Fibroblast of lung (primary cell): ENCODE measurements around the gene CNNM2. TPM values are rescaled to one million over a fixed set of nuclear protein-coding genes. Genes with fewer than 3 reads are reported as not detected.
A peak's percentile ranks its signal among the peaks of the same experiment; 100 is the strongest.

ENCODE experiments used
- DNase-seq, 2 donors: peaks; one replicate each; pipeline versions ENCODE4 v3.0.0 to v3.0.0-alpha.2; 2010; ENCODE audit warnings: low read depth in 2 of 2
- H2AFZ ChIP-seq: 2 replicates; pipeline ENCODE4 v1.5.1; 2012; ENCODE audit warnings: low read length, control low read depth, inconsistent platforms
- H3K27ac ChIP-seq: 2 replicates; pipeline ENCODE4 v1.5.1; 2011; ENCODE audit warnings: low read length, control low read depth; ENCODE audit not compliant: insufficient read depth
- H3K27me3 ChIP-seq: 2 replicates; pipeline ENCODE4 v1.5.1; 2011; ENCODE audit warnings: mild to moderate bottlenecking, low read length; ENCODE audit not compliant: control insufficient read depth, insufficient read depth
- H3K36me3 ChIP-seq: 2 replicates; pipeline ENCODE4 v1.5.1; 2011; ENCODE audit warnings: low read length; ENCODE audit not compliant: control insufficient read depth, insufficient read depth
- H3K4me1 ChIP-seq: 2 replicates; pipeline ENCODE4 v1.5.1; 2011; ENCODE audit warnings: low read length; ENCODE audit not compliant: control insufficient read depth, insufficient read depth; ENCODE audit errors: extremely low read depth
- H3K4me2 ChIP-seq: 2 replicates; pipeline ENCODE4 v1.5.1; 2011; ENCODE audit warnings: low read length, control low read depth; ENCODE audit not compliant: insufficient read depth; ENCODE audit errors: extremely low read depth
- H3K4me3 ChIP-seq, 4 experiments: fragments of 200-600 bp in 1 of 4; sonication (generic) in 1 of 4; replicated peaks in 1 of 4; 2 replicates each; pipeline ENCODE4 v1.5.1; 2011 to 2016; ENCODE audit warnings: low read length in 4 of 4, low read depth in 3 of 4, mild to moderate bottlenecking in 3 of 4, control low read depth in 2 of 4, inconsistent platforms in 1 of 4, mixed read lengths in 1 of 4; ENCODE audit not compliant: insufficient read depth in 1 of 4; ENCODE audit errors: control extremely low read depth in 1 of 4
- H3K79me2 ChIP-seq: 2 replicates; pipeline ENCODE4 v1.5.1; 2012; ENCODE audit warnings: mild to moderate bottlenecking, low read length, inconsistent platforms; ENCODE audit not compliant: control insufficient read depth, insufficient read depth
- H3K9ac ChIP-seq: 2 replicates; pipeline ENCODE4 v1.5.1; 2011; ENCODE audit warnings: mild to moderate bottlenecking, low read length, control low read depth; ENCODE audit not compliant: insufficient read depth
- H3K9me3 ChIP-seq: 2 replicates; pipeline ENCODE4 v1.5.1; 2012; ENCODE audit warnings: low read depth, low read length; ENCODE audit not compliant: control insufficient read depth, insufficient read depth
- H4K20me1 ChIP-seq: 2 replicates; pipeline ENCODE4 v1.5.1; 2011; ENCODE audit warnings: low read length; ENCODE audit not compliant: control insufficient read depth, insufficient read depth; ENCODE audit errors: extremely low read depth
- EZH2 ChIP-seq: IDR thresholded peaks from 2 replicates; pipeline ENCODE4 v1.5.1; 2012; ENCODE audit warnings: low read length, control low read depth, mild to moderate bottlenecking; ENCODE audit errors: missing control alignments
- polyA plus RNA-seq, 2 donors: library from polyadenylated mRNA; depleted of rRNA in 1 of 2; stranded (reverse) in 1 of 2; unstranded in 1 of 2; fragments of >200 nt; gene quantifications; 2 replicates each; pipeline ENCODE4 v1.2.1, GENCODE V29; 2011 to 2012; ENCODE audit warnings: missing spikeins in 1 of 2
- total RNA-seq: library from RNA; depleted of rRNA; stranded (reverse); fragments of >200 nt; gene quantifications from 2 replicates; pipeline ENCODE4 v1.2.1, GENCODE V29; 2014
- TF ChIP-seq, protein P1 (sequence below), 2 donors: IDR thresholded peaks in 1 of 2; conservative IDR thresholded peaks in 1 of 2; 1 replicate in 1 of 2; 2 replicates in 1 of 2; pipeline ENCODE4 v1.5.1; 2011 to 2012; ENCODE audit warnings: low read length in 2 of 2, control low read depth in 1 of 2, inconsistent platforms in 1 of 2, low read depth in 1 of 2, mild to moderate bottlenecking in 1 of 2

CNNM2 gene
- total and polyA plus RNA-seq, 2 donors (not counting 1 experiment from before 2014, with no cell fraction given) = 3.4 to 6.1 TPM

GRCh38 chr10:102917314-102917961 lies 656 bp upstream of the CNNM2 start:
- no peaks in the 10 kb centered on the region for H4K20me1 ChIP-seq
- DNase-seq = peak; percentile 55 to 66
- peaks cover 3% of the 10 kb centered on the region for H3K4me1 ChIP-seq
- H3K4me2 ChIP-seq = peak overlapping the region; percentile 91
- peaks cover 2% of the 10 kb centered on the region for H3K27me3 ChIP-seq
- H3K27ac ChIP-seq = peak overlapping the region; percentile 62
- no peaks in the 10 kb centered on the region for H3K79me2 ChIP-seq
- no peaks in the 10 kb centered on the region for H3K36me3 ChIP-seq
- peak overlapping the region; percentile 51 for H2AFZ ChIP-seq
- peak overlapping the region; percentile 53 to 91 (median 63) for H3K4me3 ChIP-seq
- no peaks in the 10 kb centered on the region for H3K9me3 ChIP-seq
- TF ChIP-seq, protein P1, sequence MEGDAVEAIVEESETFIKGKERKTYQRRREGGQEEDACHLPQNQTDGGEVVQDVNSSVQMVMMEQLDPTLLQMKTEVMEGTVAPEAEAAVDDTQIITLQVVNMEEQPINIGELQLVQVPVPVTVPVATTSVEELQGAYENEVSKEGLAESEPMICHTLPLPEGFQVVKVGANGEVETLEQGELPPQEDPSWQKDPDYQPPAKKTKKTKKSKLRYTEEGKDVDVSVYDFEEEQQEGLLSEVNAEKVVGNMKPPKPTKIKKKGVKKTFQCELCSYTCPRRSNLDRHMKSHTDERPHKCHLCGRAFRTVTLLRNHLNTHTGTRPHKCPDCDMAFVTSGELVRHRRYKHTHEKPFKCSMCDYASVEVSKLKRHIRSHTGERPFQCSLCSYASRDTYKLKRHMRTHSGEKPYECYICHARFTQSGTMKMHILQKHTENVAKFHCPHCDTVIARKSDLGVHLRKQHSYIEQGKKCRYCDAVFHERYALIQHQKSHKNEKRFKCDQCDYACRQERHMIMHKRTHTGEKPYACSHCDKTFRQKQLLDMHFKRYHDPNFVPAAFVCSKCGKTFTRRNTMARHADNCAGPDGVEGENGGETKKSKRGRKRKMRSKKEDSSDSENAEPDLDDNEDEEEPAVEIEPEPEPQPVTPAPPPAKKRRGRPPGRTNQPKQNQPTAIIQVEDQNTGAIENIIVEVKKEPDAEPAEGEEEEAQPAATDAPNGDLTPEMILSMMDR (conservative IDR thresholded peaks at IDR 0.05 in 1 of 2, IDR thresholded peaks at IDR 0.05 in 1 of 2; ENCODE audit: low read depth in 1 of 2, low read length in 2 of 2) = peak; percentile 88 to 94
- no peak for TF ChIP-seq EZH2
- H3K9ac ChIP-seq = peak overlapping the region; percentile 60

DNA sequence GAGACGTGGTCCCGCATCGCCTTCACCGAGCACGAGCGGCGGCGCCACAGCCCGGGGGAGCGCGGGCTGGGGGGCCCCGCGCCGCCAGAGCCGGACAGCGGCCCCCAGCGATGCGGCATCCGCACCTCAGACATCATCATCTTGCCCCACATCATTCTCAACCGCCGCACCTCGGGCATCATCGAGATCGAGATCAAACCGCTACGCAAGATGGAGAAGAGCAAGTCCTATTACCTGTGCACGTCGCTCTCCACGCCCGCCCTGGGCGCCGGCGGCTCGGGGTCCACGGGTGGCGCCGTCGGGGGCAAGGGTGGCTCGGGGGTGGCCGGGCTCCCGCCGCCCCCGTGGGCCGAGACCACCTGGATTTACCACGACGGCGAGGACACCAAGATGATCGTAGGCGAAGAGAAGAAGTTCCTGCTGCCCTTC lies 737 bp downstream of the CNNM2 start:
- Histone ChIP-seq H3K79me2 (no peaks in the 10 kb centered on the region), H3K9ac (peak overlapping the region; percentile 83), H3K4me1 (peaks cover 3% of the 10 kb centered on the region), H3K27ac (peak overlapping the region; percentile 80), H3K27me3 (no peaks in the 10 kb centered on the region), H4K20me1 (no peaks in the 10 kb centered on the region), H3K36me3 (no peaks in the 10 kb centered on the region), H3K9me3 (no peaks in the 10 kb centered on the region), H3K4me2 (peak overlapping the region; percentile 78), H3K4me3 (peak overlapping the region; percentile 50 to 94 (median 89)), H2AFZ (peak overlapping the region; percentile 97)
- no peak for DNase-seq
- TF ChIP-seq, protein P1 (conservative IDR thresholded peaks at IDR 0.05 in 1 of 2, IDR thresholded peaks at IDR 0.05 in 1 of 2; ENCODE audit: low read depth in 1 of 2, low read length in 2 of 2) = no peak
- no peak for TF ChIP-seq EZH2

DNA sequence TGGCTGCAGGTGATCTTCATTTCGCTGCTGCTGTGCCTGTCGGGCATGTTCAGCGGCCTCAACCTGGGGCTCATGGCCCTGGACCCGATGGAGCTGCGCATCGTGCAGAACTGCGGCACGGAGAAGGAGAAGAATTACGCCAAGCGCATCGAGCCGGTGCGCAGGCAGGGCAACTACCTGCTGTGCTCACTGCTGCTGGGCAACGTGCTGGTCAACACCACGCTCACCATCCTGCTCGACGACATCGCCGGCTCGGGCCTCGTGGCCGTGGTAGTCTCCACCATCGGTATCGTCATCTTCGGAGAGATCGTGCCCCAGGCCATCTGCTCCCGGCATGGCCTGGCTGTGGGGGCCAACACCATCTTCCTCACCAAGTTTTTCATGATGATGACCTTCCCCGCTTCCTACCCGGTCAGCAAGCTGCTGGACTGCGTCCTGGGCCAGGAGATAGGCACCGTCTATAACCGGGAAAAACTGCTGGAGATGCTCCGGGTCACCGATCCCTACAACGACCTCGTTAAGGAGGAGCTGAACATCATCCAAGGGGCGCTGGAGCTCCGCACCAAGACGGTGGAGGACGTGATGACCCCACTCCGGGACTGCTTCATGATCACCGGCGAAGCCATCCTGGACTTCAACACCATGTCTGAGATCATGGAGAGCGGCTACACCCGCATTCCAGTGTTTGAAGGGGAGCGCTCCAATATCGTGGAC lies 1.3 kb downstream of the CNNM2 start:
- TF ChIP-seq EZH2 = peak; percentile 59
- TF ChIP-seq, protein P1 (conservative IDR thresholded peaks at IDR 0.05 in 1 of 2, IDR thresholded peaks at IDR 0.05 in 1 of 2; ENCODE audit: low read depth in 1 of 2, low read length in 2 of 2) = no peak
- Histone ChIP-seq H2AFZ (peak overlapping the region; percentile 61), H3K27ac (no peak overlapping the region), H3K9ac (no peak overlapping the region), H3K4me3 (peak overlapping the region; percentile 50 to 94 (median 89)), H3K27me3 (no peaks in the 10 kb centered on the region), H3K79me2 (no peaks in the 10 kb centered on the region), H4K20me1 (no peaks in the 10 kb centered on the region), H3K9me3 (no peaks in the 10 kb centered on the region), H3K4me1 (peaks cover 3% of the 10 kb centered on the region), H3K36me3 (no peaks in the 10 kb centered on the region), H3K4me2 (peak overlapping the region; percentile 78)
- DNase-seq = peak in 1 of 2 donors; percentile 19
